HCT116 (cell line): Measurements from ENCODE around the gene C9orf43. TPM values are rescaled to one million over a fixed set of nuclear protein-coding genes. Genes with fewer than 3 reads are reported as not detected.
A peak's percentile ranks its signal among the peaks of the same experiment; 100 is the strongest.

Source experiments
- JUND ChIP-seq: IDR thresholded peaks from 2 replicates; pipeline ENCODE4 v1.6.1; 2012
- POLR2A ChIP-seq: IDR thresholded peaks from 2 replicates; pipeline ENCODE4 v1.7.0; 2011; ENCODE audit warnings: borderline replicate concordance; ENCODE audit not compliant: insufficient read depth, insufficient read length; ENCODE audit errors: extremely low read depth
- SIN3A ChIP-seq: IDR thresholded peaks from 2 replicates; pipeline ENCODE4 v1.6.1; 2012; ENCODE audit warnings: low read depth
- YY1 ChIP-seq: IDR thresholded peaks from 2 replicates; pipeline ENCODE4 v1.6.1; 2011; ENCODE audit warnings: low read length, low read depth, moderate library complexity, mild to moderate bottlenecking; ENCODE audit not compliant: insufficient replicate concordance; ENCODE audit errors: extremely low read depth
- ZFX ChIP-seq: fragments of 450-650 bp; IDR thresholded peaks from 2 replicates; pipeline ENCODE4 v1.6.1; 2017
- total RNA-seq: library from RNA; stranded (reverse); gene quantifications from one replicate; pipeline ENCODE4 v1.2.1, GENCODE V29; 2021; ENCODE audit not compliant: unreplicated experiment
- TF ChIP-seq, protein P1 (sequence below): IDR thresholded peaks from 2 replicates; pipeline ENCODE4 v1.6.1; 2011; ENCODE audit warnings: mild to moderate bottlenecking, low read length, moderate library complexity; ENCODE audit not compliant: insufficient replicate concordance; ENCODE audit errors: extremely low read depth
- TF ChIP-seq, protein P2 (sequence below): IDR thresholded peaks from 2 replicates; pipeline ENCODE4 v1.6.1; 2012
- TF ChIP-seq, protein P3 (sequence below), 3 experiments: fragments of 200-600 bp in 1 of 3; sonication (generic) in 1 of 3; IDR thresholded peaks in 2 of 3; conservative IDR thresholded peaks in 1 of 3; 2 replicates each; pipeline ENCODE4 v1.5.1; 2012 to 2017; ENCODE audit warnings: low read depth in 2 of 3, low read length in 2 of 3, antibody characterized with exemption in 1 of 3, borderline replicate concordance in 1 of 3, control low read depth in 1 of 3, mild to moderate bottlenecking in 1 of 3, mixed read lengths in 1 of 3, mixed run types in 1 of 3, moderate library complexity in 1 of 3; ENCODE audit not compliant: insufficient read depth in 1 of 3

C9orf43 gene
- total RNA-seq, 1 experiment from 2014 or later, result 0.71 TPM

DNA sequence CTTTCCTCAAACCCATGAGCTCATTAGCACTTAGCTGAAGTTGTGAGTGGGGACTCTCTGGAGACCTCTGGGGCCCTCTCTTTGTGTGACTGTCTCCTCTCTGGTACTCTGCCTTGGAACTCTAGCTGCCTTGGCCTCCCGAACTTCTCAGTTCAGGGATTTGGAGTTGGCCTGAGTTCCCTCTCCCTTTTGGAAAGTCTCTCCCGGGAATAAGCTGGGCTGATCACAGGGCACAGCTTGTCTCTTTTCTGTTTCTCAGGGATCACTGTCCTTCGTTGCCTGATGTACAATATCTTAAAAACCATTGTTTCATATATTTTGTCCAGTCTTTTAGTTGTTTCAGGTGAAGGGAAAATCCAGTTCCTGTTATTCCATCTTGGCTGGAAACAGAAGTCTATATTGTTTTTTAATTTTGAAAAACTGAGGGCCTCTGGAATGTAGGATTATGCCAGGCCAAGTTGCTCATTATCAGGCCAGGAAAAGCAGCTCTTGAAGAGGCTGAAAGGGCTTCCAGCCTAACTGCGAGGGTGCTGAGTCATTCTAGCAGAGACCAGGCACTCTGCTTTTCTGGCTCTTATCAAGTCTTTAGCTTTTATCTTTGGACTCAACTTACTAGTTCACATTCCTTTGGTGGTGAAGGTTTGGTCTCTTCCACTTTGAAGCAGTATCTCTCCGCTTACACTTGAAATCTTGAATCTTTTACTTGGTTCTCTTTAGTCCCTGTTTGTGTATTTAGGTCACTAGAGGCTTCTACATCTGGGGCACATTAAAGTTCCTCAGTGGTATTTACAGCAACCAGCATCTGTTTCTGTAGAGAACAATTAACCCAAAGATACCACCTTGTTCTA is 44.6 kb downstream of the C9orf43 start (continued):
- TF ChIP-seq, protein P1, sequence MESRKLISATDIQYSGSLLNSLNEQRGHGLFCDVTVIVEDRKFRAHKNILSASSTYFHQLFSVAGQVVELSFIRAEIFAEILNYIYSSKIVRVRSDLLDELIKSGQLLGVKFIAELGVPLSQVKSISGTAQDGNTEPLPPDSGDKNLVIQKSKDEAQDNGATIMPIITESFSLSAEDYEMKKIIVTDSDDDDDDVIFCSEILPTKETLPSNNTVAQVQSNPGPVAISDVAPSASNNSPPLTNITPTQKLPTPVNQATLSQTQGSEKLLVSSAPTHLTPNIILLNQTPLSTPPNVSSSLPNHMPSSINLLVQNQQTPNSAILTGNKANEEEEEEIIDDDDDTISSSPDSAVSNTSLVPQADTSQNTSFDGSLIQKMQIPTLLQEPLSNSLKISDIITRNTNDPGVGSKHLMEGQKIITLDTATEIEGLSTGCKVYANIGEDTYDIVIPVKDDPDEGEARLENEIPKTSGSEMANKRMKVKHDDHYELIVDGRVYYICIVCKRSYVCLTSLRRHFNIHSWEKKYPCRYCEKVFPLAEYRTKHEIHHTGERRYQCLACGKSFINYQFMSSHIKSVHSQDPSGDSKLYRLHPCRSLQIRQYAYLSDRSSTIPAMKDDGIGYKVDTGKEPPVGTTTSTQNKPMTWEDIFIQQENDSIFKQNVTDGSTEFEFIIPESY, result no peak
- 0 out of 2 replicates have a peak, but pooled peaks have one; percentile 18 for TF ChIP-seq ZFX
- TF ChIP-seq JUND, result peak; percentile 14; the same call in 1 of the 2 replicates
- no peak for TF ChIP-seq SIN3A
- TF ChIP-seq, protein P2, sequence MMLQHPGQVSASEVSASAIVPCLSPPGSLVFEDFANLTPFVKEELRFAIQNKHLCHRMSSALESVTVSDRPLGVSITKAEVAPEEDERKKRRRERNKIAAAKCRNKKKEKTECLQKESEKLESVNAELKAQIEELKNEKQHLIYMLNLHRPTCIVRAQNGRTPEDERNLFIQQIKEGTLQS, result no peak
- TF ChIP-seq YY1, result no peak
- TF ChIP-seq POLR2A, result no peak
- TF ChIP-seq, protein P3, sequence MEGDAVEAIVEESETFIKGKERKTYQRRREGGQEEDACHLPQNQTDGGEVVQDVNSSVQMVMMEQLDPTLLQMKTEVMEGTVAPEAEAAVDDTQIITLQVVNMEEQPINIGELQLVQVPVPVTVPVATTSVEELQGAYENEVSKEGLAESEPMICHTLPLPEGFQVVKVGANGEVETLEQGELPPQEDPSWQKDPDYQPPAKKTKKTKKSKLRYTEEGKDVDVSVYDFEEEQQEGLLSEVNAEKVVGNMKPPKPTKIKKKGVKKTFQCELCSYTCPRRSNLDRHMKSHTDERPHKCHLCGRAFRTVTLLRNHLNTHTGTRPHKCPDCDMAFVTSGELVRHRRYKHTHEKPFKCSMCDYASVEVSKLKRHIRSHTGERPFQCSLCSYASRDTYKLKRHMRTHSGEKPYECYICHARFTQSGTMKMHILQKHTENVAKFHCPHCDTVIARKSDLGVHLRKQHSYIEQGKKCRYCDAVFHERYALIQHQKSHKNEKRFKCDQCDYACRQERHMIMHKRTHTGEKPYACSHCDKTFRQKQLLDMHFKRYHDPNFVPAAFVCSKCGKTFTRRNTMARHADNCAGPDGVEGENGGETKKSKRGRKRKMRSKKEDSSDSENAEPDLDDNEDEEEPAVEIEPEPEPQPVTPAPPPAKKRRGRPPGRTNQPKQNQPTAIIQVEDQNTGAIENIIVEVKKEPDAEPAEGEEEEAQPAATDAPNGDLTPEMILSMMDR (IDR thresholded peaks at IDR 0.05 in 2 of 3, conservative IDR thresholded peaks at IDR 0.05 in 1 of 3; ENCODE audit: borderline replicate concordance in 1 of 3, insufficient read depth in 1 of 3, low read depth in 2 of 3, low read length in 2 of 3), result no peak
